Liver (tissue), 9 donors: ENCODE measurements around the gene ZNF467. TPM values are rescaled to one million over a fixed set of nuclear protein-coding genes. Genes with fewer than 3 reads are reported as not detected.

Source experiments
- DNase-seq: peaks from one replicate; pipeline ENCODE4 v3.0.0-alpha.2; 2017; ENCODE audit warnings: low spot score
- H3K27ac ChIP-seq, 2 donors: one replicate each; pipeline ENCODE4 v1.7.0; 2013; ENCODE audit warnings: inconsistent platforms in 2 of 2, low read length in 2 of 2, control low read depth in 1 of 2, low read depth in 1 of 2, mild to moderate bottlenecking in 1 of 2
- H3K27me3 ChIP-seq, 4 donors: one replicate each; pipeline versions ENCODE4 v1.6.1 to v1.7.0; 2013; ENCODE audit warnings: low read length in 3 of 4, inconsistent platforms in 1 of 4, mild to moderate bottlenecking in 1 of 4, moderate library complexity in 1 of 4; ENCODE audit not compliant: control insufficient read depth in 4 of 4, insufficient read depth in 4 of 4
- H3K36me3 ChIP-seq, 4 donors: one replicate each; pipeline versions ENCODE4 v1.6.1 to v1.7.0; 2013; ENCODE audit warnings: low read length in 3 of 4, mild to moderate bottlenecking in 3 of 4, low read depth in 1 of 4, moderate library complexity in 1 of 4; ENCODE audit not compliant: control insufficient read depth in 4 of 4, insufficient read depth in 3 of 4
- H3K4me1 ChIP-seq, 4 donors: one replicate each; pipeline versions ENCODE4 v1.6.1 to v1.7.0; 2013; ENCODE audit warnings: low read length in 3 of 4, mild to moderate bottlenecking in 3 of 4, moderate library complexity in 1 of 4; ENCODE audit not compliant: control insufficient read depth in 4 of 4, insufficient read depth in 4 of 4
- H3K4me3 ChIP-seq, 3 donors: one replicate each; pipeline versions ENCODE4 v1.6.1 to v1.7.0; 2013; ENCODE audit warnings: low read length in 3 of 3, control low read depth in 1 of 3, low read depth in 1 of 3, mild to moderate bottlenecking in 1 of 3
- H3K9ac ChIP-seq, 2 donors: one replicate each; pipeline ENCODE4 v1.7.0; 2013; ENCODE audit warnings: low read length in 2 of 2, mild to moderate bottlenecking in 2 of 2, moderate library complexity in 2 of 2, control low read depth in 1 of 2, low read depth in 1 of 2
- H3K9me3 ChIP-seq, 4 donors: one replicate each; pipeline versions ENCODE4 v1.6.1 to v1.7.0; 2013; ENCODE audit warnings: low read length in 3 of 4; ENCODE audit not compliant: control insufficient read depth in 4 of 4
- ATF3 ChIP-seq: IDR thresholded peaks from 2 replicates; pipeline ENCODE4 v1.6.1; 2016; ENCODE audit warnings: antibody characterized with exemption
- CTCF ChIP-seq: fragments of 150-350 bp; IDR thresholded peaks from 2 replicates; pipeline ENCODE4 v1.5.1; 2017; ENCODE audit warnings: improper control_type of control experiment, low read depth, low read length; ENCODE audit not compliant: missing input control
- EGR1 ChIP-seq, 2 donors: IDR thresholded peaks; 2 replicates each; pipeline ENCODE4 v1.6.1; 2016 to 2018; ENCODE audit warnings: antibody characterized with exemption in 2 of 2, low read depth in 2 of 2
- FOXA1 ChIP-seq: IDR thresholded peaks from 2 replicates; pipeline ENCODE4 v1.6.1; 2016; ENCODE audit warnings: antibody characterized with exemption
- FOXA2 ChIP-seq: IDR thresholded peaks from 2 replicates; pipeline ENCODE4 v1.6.1; 2016; ENCODE audit warnings: antibody characterized with exemption
- GABPA ChIP-seq, 2 donors: IDR thresholded peaks in 1 of 2; conservative IDR thresholded peaks in 1 of 2; 2 replicates each; pipeline ENCODE4 v1.6.1; 2016; ENCODE audit warnings: antibody characterized with exemption in 2 of 2, mild to moderate bottlenecking in 1 of 2, moderate library complexity in 1 of 2
- HNF4A ChIP-seq, 2 donors: conservative IDR thresholded peaks; 2 replicates each; pipeline ENCODE4 v1.6.1; 2016; ENCODE audit warnings: antibody characterized with exemption in 2 of 2, mild to moderate bottlenecking in 2 of 2
- HNF4G ChIP-seq: IDR thresholded peaks from 2 replicates; pipeline ENCODE4 v1.6.1; 2016; ENCODE audit warnings: antibody characterized with exemption
- JUND ChIP-seq, 2 donors: IDR thresholded peaks; 2 replicates each; pipeline ENCODE4 v1.6.1; 2016; ENCODE audit warnings: antibody characterized with exemption in 2 of 2
- MAX ChIP-seq: IDR thresholded peaks from 2 replicates; pipeline ENCODE4 v1.6.1; 2016; ENCODE audit warnings: antibody characterized with exemption
- NR2F2 ChIP-seq: IDR thresholded peaks from 2 replicates; pipeline ENCODE4 v1.6.1; 2016; ENCODE audit warnings: antibody characterized with exemption
- RAD21 ChIP-seq, 2 donors: IDR thresholded peaks; 2 replicates each; pipeline ENCODE4 v1.6.1; 2016; ENCODE audit warnings: antibody characterized with exemption in 2 of 2, mild to moderate bottlenecking in 2 of 2
- REST ChIP-seq: IDR thresholded peaks from 2 replicates; pipeline ENCODE4 v1.6.1; 2016; ENCODE audit warnings: antibody characterized with exemption, mild to moderate bottlenecking
- RXRA ChIP-seq, 2 donors: IDR thresholded peaks; 2 replicates each; pipeline ENCODE4 v1.6.1; 2017 to 2018; ENCODE audit warnings: antibody characterized with exemption in 2 of 2, mild to moderate bottlenecking in 1 of 2
- SP1 ChIP-seq: IDR thresholded peaks from 2 replicates; pipeline ENCODE4 v1.6.1; 2018; ENCODE audit warnings: antibody characterized with exemption, mild to moderate bottlenecking
- TAF1 ChIP-seq: conservative IDR thresholded peaks from 2 replicates; pipeline ENCODE4 v1.6.1; 2016; ENCODE audit warnings: antibody characterized with exemption, mild to moderate bottlenecking
- YY1 ChIP-seq: IDR thresholded peaks from 2 replicates; pipeline ENCODE4 v1.6.1; 2016; ENCODE audit warnings: antibody characterized with exemption, mild to moderate bottlenecking
- ZBTB33 ChIP-seq: IDR thresholded peaks from 2 replicates; pipeline ENCODE4 v1.6.1; 2016; ENCODE audit warnings: antibody characterized with exemption
- WGBS: extraction: QIAGEN DNeasy Blood & Tissue Kit; methylation state at CpG from one replicate; pipeline ENCODE4 v1.1.7; 2013; 5-methylcytosine and 5-hydroxymethylcytosine counted together
- polyA plus RNA-seq, 2 donors: library from polyadenylated mRNA; stranded (reverse) in 1 of 2; unstranded in 1 of 2; fragments of 200-250 nt in 1 of 2; fragments of >200 nt in 1 of 2; fragmentation: Nextera tagmentation in 1 of 2; extraction: Ambion mirVana in 1 of 2; gene quantifications; one replicate each; pipeline versions ENCODE4 v1.2.1 to v1.2.3, GENCODE V29; 2013 to 2015
- total RNA-seq, 2 donors: library from RNA; depleted of rRNA; stranded (reverse); fragments of >200 nt; gene quantifications; one replicate each; pipeline ENCODE4 v1.2.3, GENCODE V29; 2014
- donor health status: healthy.
- donor health status: healthy.
- donor health status: healthy.
- donor health status: healthy.
- donor health status: healthy.

ZNF467 gene
- total and polyA plus RNA-seq, 4 donors: 2.8 to 4.0 (median 3.7) TPM

GRCh38 chr7:149763563-149764240 is 9.7 kb downstream of the ZNF467 start:
- Histone ChIP-seq H3K4me1 (no peaks in the 10 kb centered on the region), H3K9me3 (no peaks in the 10 kb centered on the region), H3K9ac (no peak overlapping the region), H3K27me3 (no peaks in the 10 kb centered on the region), H3K4me3 (no peak overlapping the region), H3K27ac (no peak overlapping the region), H3K36me3 (peaks cover 4 to 17% (median 11%) of the 10 kb centered on the region in 4 donors)
- TF ChIP-seq REST: no peak
- no peak for TF ChIP-seq TAF1
- TF ChIP-seq FOXA2: no peak
- no peak for TF ChIP-seq HNF4A (conservative IDR thresholded peaks at IDR 0.05)
- no peak for TF ChIP-seq HNF4G
- TF ChIP-seq GABPA (IDR thresholded peaks at IDR 0.05 in 1 of 2, conservative IDR thresholded peaks at IDR 0.05 in 1 of 2): no peak
- no peak for TF ChIP-seq CTCF
- TF ChIP-seq NR2F2: no peak
- no peak for TF ChIP-seq FOXA1
- TF ChIP-seq RAD21 (IDR thresholded peaks at IDR 0.05): no peak
- TF ChIP-seq ZBTB33: no peak
- no peak for TF ChIP-seq JUND (IDR thresholded peaks at IDR 0.05)
- no peak for TF ChIP-seq ATF3
- no peak for TF ChIP-seq RXRA (IDR thresholded peaks at IDR 0.05)
- TF ChIP-seq YY1: no peak
- no peak for TF ChIP-seq SP1
- no peak for TF ChIP-seq EGR1 (IDR thresholded peaks at IDR 0.05; ENCODE audit: low read depth in 2 of 2)
- no peak for TF ChIP-seq MAX
- no peak for DNase-seq
- WGBS: 86% methylated on average over 22 of the region's 22 CpGs
